HG03175 (cell line): ENCODE data around the gene SPATC1L.

Source experiments
- ATAC-seq: cut with Tn5 transposase; IDR thresholded peaks from one replicate; pipeline ENCODE4 v1.9.1; 2021; ENCODE audit warnings: mild to moderate bottlenecking, moderate library complexity; ENCODE audit not compliant: unreplicated experiment

SPATC1L gene

GRCh38 chr21:46165098-46165497, 19.2 kb downstream of the SPATC1L start:
- ATAC-seq: no peak

GRCh38 chr21:46163380-46163779, 20.9 kb downstream of the SPATC1L start:
- ATAC-seq: no peak

- no peak for ATAC-seq
These were observed 22.3 kb downstream of the SPATC1L start for GRCh38 chr21:46161633-46162592.

GRCh38 chr21:46160907-46161632, 23.2 kb downstream of the SPATC1L start:
- ATAC-seq: no peak

- no peak for ATAC-seq
These were observed 23.7 kb downstream of the SPATC1L start for GRCh38 chr21:46160657-46160906.

- ATAC-seq: no peak
These were observed 24.2 kb downstream of the SPATC1L start for GRCh38 chr21:46159841-46160656.

- ATAC-seq: no peak
These were observed 24.9 kb downstream of the SPATC1L start for GRCh38 chr21:46159390-46159789.

GRCh38 chr21:46158666-46159300, 25.5 kb downstream of the SPATC1L start:
- ATAC-seq: no peak

- ATAC-seq: no peak
These were observed 26.2 kb downstream of the SPATC1L start for GRCh38 chr21:46157987-46158451.

GRCh38 chr21:46157396-46157986, 26.8 kb downstream of the SPATC1L start:
- no peak for ATAC-seq

GRCh38 chr21:46156678-46157077, 27.6 kb downstream of the SPATC1L start:
- ATAC-seq: no peak

- no peak for ATAC-seq
These were observed 27.9 kb downstream of the SPATC1L start for GRCh38 chr21:46156378-46156645.

GRCh38 chr21:46155514-46156377, 28.5 kb downstream of the SPATC1L start, which contains the start of gene FTCD:
FTCD (minus strand) TSS chr21:46155579; CDS start chr21:46155523, 56 bp downstream.
- no peak for ATAC-seq

- ATAC-seq: no peak
These were observed 29.2 kb downstream of the SPATC1L start for GRCh38 chr21:46154955-46155513.

GRCh38 chr21:46154155-46154954, 29.9 kb downstream of the SPATC1L start:
- ATAC-seq: no peak

- ATAC-seq: no peak
These were observed 30.8 kb downstream of the SPATC1L start for GRCh38 chr21:46153247-46154154.

GRCh38 chr21:46152927-46153246, 31.4 kb downstream of the SPATC1L start:
- ATAC-seq: no peak
